HG03469 (cell line): Measurements from ENCODE around the gene SLC37A1.
A peak's percentile ranks its signal among the peaks of the same experiment; 100 is the strongest.

ENCODE experiments used
- ATAC-seq: cut with Tn5 transposase; IDR thresholded peaks from one replicate; pipeline ENCODE4 v1.9.1; 2021; ENCODE audit warnings: mild to moderate bottlenecking, moderate library complexity, moderate number of reproducible peaks; ENCODE audit not compliant: unreplicated experiment

SLC37A1 gene

GRCh38 chr21:42525676-42526378 is 12.2 kb downstream of the SLC37A1 start:
- ATAC-seq = no peak

- no peak for ATAC-seq
These were observed 12.7 kb downstream of the SLC37A1 start for GRCh38 chr21:42526379-42526727.

- no peak for ATAC-seq
These were observed 13.5 kb downstream of the SLC37A1 start for GRCh38 chr21:42527127-42527488.

- ATAC-seq = no peak
These were observed 14.0 kb downstream of the SLC37A1 start for GRCh38 chr21:42527489-42528158.

GRCh38 chr21:42530167-42530518 is 16.5 kb downstream of the SLC37A1 start:
- no peak for ATAC-seq

GRCh38 chr21:42531771-42532170 is 18.1 kb downstream of the SLC37A1 start:
- ATAC-seq = no peak

GRCh38 chr21:42532466-42533181 is 19.0 kb downstream of the SLC37A1 start:
- no peak for ATAC-seq

GRCh38 chr21:42533306-42533962 is 19.8 kb downstream of the SLC37A1 start:
- ATAC-seq = no peak

- ATAC-seq = no peak
These were observed 20.3 kb downstream of the SLC37A1 start for GRCh38 chr21:42533963-42534355.

- no peak for ATAC-seq
These were observed 21.0 kb downstream of the SLC37A1 start for GRCh38 chr21:42534421-42535378.

GRCh38 chr21:42535602-42536171 is 22.0 kb downstream of the SLC37A1 start:
- peak; percentile 36 for ATAC-seq

GRCh38 chr21:42536601-42537000 is 22.9 kb downstream of the SLC37A1 start:
- no peak for ATAC-seq

- ATAC-seq = no peak
These were observed 23.6 kb downstream of the SLC37A1 start for GRCh38 chr21:42537106-42537742.

- ATAC-seq = no peak
These were observed 25.0 kb downstream of the SLC37A1 start for GRCh38 chr21:42538479-42539275.

- ATAC-seq = no peak
These were observed 25.7 kb downstream of the SLC37A1 start for GRCh38 chr21:42539342-42539741.

- ATAC-seq = no peak
These were observed 26.3 kb downstream of the SLC37A1 start for GRCh38 chr21:42539931-42540343.

GRCh38 chr21:42540396-42540795 is 26.7 kb downstream of the SLC37A1 start:
- ATAC-seq = no peak

GRCh38 chr21:42541174-42541573 is 27.5 kb downstream of the SLC37A1 start:
- ATAC-seq = no peak

GRCh38 chr21:42541618-42542017 is 28.0 kb downstream of the SLC37A1 start:
- no peak for ATAC-seq
